CMK (cell line): Measurements from ENCODE around the gene RGL1.
A peak's percentile ranks its signal among the peaks of the same experiment; 100 is the strongest.
"Not testable (repeated sequence)": the region's sequence is repeated elsewhere in the genome, so short reads cannot be mapped to it uniquely, and the experiment has no call there.

Source experiments
- DNase-seq: peaks from one replicate; pipeline ENCODE4 v3.0.0-alpha.2; 2010; ENCODE audit warnings: low read depth

Gene RGL1

GRCh38 chr1:183804916-183805841, at the start of gene RGL1:
TSS of gene RGL1 (plus strand) at chr1:183805120. CDS start at chr1:183805298, 178 bp downstream.
- DNase-seq, result peak; percentile 5

DNA sequence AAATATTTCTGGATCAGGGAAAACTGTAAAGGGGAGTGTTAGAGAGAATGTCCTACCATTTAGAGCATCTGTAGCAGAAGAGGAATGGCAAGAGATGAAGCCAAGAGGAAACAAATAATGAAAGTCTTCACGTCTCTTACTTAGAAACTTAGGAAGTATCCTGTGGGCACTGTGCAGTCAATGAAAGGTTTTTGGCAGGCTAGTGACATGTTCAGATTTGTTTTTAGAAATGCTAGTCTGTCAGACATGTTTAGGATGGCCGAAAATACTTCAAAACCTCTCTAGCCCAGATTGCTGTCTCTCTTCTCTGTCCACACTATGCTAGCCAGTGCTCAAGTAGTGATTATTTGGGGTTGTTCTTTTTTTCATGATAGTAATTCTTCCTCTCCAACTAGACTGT, 48.6 kb upstream of the RGL1 start:
- no peak for DNase-seq

DNA sequence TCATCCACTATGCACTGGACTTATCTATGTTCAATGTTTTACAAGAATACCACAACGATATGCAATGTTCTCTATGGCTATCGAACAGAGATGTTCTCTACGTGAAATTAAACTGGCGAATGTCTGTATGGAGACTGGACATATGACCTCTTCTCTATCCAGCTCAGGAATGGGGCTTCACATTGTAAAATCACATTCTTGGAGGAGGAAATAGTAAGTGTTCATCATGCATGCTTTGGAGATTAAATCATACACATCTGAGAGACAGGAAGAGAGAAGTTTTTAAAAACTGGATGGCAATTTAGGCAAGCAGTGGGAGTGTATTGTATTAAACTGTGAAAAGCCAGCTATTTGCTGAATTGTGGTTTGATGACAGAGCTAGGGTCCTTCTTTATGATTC, 47.9 kb upstream of the RGL1 start:
- DNase-seq, result no peak

DNA sequence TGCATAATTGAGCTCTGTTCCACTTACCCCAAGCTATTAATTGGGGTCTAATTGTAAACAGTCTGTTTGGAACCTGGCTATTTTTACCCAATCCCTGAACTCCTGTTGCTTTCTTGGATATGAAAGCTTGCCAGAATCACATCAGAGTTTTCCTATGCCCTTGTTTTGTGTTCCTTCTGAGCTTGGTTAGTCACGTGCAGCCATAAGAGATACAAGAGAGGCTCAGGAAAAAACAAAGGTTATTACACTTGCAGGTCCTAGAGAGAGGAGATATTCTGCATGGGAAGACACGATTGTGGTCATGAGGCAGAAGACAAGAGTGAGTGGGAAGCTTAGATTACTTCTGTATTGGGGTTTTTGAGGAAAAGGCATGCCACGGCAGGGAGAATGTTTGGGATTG, 46.0 kb upstream of the RGL1 start:
- DNase-seq, result no peak

- peak; percentile 17 for DNase-seq
Observed at GRCh38 chr1:183760661-183761060, 44.3 kb upstream of the RGL1 start.

GRCh38 chr1:183761871-183762270, 43.0 kb upstream of the RGL1 start:
- DNase-seq, result no peak

GRCh38 chr1:183762856-183763255, 42.1 kb upstream of the RGL1 start:
- not testable (repeated sequence) for DNase-seq

GRCh38 chr1:183764981-183765380, 39.9 kb upstream of the RGL1 start:
- no peak for DNase-seq

GRCh38 chr1:183769956-183770815, 34.7 kb upstream of the RGL1 start:
- DNase-seq, result no peak

DNA sequence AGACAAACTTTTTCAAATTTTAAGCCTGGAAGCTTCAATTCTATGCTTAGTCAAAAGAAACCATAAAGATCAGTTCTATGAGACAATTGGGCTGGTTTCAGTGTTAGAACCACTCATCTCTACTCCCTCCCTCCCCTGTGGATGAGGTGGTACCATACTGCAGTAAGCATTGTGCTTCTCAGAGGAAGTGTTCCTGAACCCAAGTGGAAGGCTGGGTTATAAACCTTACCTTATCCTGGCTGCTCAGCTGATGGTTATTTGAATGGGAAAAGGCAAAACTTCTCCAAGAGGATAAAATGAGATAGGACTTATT, 34.1 kb upstream of the RGL1 start:
- no peak for DNase-seq

GRCh38 chr1:183773482-183774274, 31.2 kb upstream of the RGL1 start:
- DNase-seq, result no peak

DNA sequence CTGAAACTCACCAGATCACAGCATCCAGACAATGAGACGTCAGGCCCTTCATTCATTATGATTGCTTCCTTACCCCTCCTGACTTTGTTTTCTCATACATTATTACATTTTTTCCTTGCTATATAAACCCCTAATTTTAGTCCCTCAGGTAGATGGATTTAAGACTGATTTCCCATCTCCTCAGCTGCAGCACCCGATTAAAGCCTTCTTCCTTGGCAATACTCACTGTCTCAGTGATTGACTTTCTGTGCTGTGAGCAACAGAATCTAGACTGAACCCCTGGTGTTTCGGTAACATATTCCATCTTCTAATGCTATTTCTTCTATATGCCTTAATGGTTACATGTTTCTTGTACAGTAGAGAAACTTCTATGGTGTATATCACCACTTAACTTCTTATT, 30.0 kb upstream of the RGL1 start:
- DNase-seq, result no peak

DNA sequence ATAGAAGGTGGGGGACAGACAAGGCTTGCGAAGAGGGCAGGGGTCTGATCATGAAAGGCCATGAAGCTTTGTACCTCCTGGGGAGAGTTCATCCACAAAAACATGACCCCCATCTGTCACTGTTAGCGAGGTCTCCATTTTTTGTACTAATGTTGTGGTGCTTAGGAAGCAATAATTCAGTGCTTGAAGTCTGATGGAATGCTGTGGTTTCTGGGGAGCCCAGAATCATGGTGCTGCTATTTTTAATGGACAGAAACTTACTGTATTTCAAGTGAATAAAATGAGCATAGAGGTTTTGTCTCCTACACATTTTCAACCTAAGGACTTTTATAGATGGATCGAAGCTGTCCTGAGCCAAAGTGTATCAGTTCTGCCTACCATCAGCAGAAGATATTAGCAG, 28.2 kb upstream of the RGL1 start:
- no peak for DNase-seq

DNA sequence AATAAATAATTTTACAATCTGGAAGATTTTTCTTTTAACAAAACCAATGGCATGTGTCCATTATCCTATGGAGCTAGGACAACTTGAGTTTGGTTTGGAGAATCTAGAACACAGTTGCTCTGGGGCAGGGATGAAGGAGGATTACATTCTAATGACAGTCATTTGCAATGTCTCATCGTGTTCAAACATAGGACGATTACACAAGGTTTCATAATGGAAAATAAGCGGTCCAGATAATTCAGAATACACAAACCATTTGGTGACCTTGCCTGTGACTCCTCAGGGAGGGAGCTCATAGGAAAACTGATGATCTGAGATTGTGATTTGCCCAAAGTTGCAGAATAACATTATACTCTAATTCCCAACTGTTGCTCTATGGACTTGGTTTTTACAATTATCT, 27.6 kb upstream of the RGL1 start:
- no peak for DNase-seq

DNA sequence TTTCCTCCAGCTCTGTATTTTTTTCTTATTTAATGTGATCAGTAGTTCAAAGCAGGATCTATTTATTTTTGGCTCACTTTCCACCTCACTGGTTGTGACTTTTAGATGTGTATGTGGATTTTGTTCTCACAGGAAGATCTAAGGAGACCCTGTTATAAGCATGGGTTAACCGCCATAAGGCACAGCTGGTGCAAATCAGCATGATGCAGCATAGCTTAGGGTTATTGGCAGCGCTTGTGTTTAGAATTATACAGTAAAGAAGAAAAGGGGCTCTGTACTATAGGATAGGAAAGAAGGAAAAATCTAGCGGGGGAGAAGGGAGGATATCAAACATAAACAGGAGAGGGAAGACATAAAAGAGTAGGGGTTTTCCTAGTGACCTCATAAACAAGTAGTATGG, 26.9 kb upstream of the RGL1 start:
- no peak for DNase-seq

- no peak for DNase-seq
Observed at GRCh38 chr1:183778568-183779433, 26.1 kb upstream of the RGL1 start.

- DNase-seq, result no peak
Observed at GRCh38 chr1:183780159-183780558, 24.8 kb upstream of the RGL1 start.

DNA sequence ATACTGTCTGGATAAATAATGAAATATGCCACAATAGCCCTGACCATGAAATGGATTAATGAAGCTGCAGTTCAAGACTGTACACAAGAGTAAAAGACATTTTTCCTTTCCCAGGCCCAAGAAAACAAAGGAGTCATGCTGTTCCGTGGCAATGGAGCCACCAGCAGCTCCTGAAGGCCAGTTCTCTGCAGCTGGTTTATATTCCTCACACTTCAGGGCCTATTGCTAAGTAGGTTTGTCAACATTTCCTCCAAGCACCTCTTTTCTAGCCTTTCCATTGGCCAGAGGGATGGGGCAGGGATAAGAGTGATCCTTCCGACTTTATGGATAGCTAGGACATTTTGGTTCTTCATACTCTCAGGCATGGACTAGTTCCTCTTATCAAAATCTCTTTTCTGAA, 24.2 kb upstream of the RGL1 start:
- DNase-seq, result no peak

DNA sequence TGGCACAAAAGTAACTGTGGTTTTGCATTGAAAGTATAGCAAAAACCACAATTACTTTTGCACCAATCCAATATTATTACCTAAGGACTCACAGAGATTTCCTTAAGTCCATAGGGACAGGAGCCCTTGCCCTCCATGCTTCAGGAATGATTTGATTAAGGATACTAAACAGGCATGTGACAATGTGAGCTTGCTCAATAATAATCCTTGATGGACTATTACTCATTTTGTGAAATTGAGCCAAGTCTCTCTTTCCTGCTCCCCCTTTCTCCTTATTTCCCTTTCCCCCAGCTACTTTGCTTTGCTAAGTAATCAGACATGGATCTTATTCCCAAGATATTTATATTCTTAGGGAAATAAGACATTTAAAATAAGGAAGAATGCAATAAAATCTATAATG, 21.6 kb upstream of the RGL1 start:
- no peak for DNase-seq

GRCh38 chr1:183783767-183784637, 20.9 kb upstream of the RGL1 start:
- no peak for DNase-seq
